ENCODE measurements around the gene FUOM. TPM values are rescaled to one million over a fixed set of nuclear protein-coding genes. Genes with fewer than 3 reads are reported as not detected.

The FUOM gene
- total and polyA plus RNA-seq, 2 experiments from 2014 or later = 30.8 to 33.9 TPM

DNA sequence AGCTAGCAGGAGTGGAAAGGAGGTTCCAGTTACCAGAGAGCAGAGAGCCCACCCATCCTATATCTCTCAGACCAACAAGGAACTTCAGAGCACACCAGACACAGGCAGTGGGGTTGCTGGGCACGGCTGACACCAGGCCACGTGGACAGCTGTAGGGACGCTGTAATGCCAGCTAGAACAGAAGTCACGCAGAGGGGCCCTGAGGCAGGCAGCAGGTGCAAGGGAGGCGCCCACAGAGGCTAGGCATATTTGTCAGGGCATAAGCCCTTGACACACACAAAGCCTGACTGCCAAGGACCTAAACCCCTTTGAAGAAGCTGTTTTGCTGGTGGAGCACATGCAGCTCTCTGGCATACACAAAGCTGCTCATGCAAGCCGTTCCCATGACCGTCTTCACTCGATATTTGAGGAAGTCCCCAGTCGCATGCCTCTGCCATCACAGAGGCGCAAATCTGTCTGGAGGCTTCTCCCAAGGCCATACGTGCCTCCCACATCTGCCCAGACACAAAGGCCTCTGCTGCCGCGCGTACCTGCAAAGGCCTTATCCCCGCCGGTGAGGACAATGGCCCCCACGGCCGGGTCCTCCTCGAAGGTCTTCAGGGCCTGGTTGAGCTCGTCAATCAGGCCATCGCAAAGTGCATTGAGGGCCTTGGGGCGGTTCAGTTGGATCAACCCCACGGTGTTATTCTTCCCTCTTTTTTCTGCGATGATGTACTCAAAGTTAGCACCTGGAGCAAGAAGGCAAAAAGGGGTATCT is 12.4 kb upstream of the FUOM start:
- ATAC-seq (no peak), DNase-seq (ENCODE audit: low spot score) (no peak)
- H3K9me2 ChIP-seq (ENCODE audit: insufficient read depth) = no peaks in the 10 kb centered on the region
- no peak overlapping the region for H3K27ac ChIP-seq (ENCODE audit: low read depth)
- H3K27me3 Mint-ChIP-seq (ENCODE audit: insufficient read depth, low read depth, poor library complexity) = peaks cover 11% of the 10 kb centered on the region
- no peaks in the 10 kb centered on the region for H3K79me2 ChIP-seq (replicated peaks; ENCODE audit: insufficient read depth)
- H3K4me1 ChIP-seq (ENCODE audit: insufficient read depth) = no peaks in the 10 kb centered on the region
- H3K4me3 Mint-ChIP-seq = no peak overlapping the region
- H3K9me3 Mint-ChIP-seq = no peaks in the 10 kb centered on the region
- no peak overlapping the region for H2AFZ ChIP-seq
- H3K27me3 ChIP-seq (ENCODE audit: insufficient read depth) = peaks cover 16% of the 10 kb centered on the region
- TF ChIP-seq EZH2 (IDR thresholded peaks at IDR 0.05; ENCODE audit: low read depth, unreplicated experiment) (no peak), JUNB (IDR thresholded peaks at IDR 0.05; ENCODE audit: unreplicated experiment) (no peak), CREB1 (CRISPR knock-in tag; IDR thresholded peaks at IDR 0.05; ENCODE audit: low read depth) (no peak), STAT1 (IDR thresholded peaks at IDR 0.05; ENCODE audit: unreplicated experiment) (no peak), EZH2phosphoT487 (IDR thresholded peaks at IDR 0.05; ENCODE audit: unreplicated experiment) (no peak), ZNF114 (CRISPR knock-in tag; IDR thresholded peaks at IDR 0.05) (no peak), ZNF331 (CRISPR knock-in tag; IDR thresholded peaks at IDR 0.05; ENCODE audit: low read depth) (no peak), POLR2AphosphoS5 (IDR thresholded peaks at IDR 0.05; ENCODE audit: low read depth) (no peak)
- TF ChIP-seq, protein P1, sequence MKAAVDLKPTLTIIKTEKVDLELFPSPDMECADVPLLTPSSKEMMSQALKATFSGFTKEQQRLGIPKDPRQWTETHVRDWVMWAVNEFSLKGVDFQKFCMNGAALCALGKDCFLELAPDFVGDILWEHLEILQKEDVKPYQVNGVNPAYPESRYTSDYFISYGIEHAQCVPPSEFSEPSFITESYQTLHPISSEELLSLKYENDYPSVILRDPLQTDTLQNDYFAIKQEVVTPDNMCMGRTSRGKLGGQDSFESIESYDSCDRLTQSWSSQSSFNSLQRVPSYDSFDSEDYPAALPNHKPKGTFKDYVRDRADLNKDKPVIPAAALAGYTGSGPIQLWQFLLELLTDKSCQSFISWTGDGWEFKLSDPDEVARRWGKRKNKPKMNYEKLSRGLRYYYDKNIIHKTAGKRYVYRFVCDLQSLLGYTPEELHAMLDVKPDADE (IDR thresholded peaks at IDR 0.05) = no peak
- TF ChIP-seq, protein P2, sequence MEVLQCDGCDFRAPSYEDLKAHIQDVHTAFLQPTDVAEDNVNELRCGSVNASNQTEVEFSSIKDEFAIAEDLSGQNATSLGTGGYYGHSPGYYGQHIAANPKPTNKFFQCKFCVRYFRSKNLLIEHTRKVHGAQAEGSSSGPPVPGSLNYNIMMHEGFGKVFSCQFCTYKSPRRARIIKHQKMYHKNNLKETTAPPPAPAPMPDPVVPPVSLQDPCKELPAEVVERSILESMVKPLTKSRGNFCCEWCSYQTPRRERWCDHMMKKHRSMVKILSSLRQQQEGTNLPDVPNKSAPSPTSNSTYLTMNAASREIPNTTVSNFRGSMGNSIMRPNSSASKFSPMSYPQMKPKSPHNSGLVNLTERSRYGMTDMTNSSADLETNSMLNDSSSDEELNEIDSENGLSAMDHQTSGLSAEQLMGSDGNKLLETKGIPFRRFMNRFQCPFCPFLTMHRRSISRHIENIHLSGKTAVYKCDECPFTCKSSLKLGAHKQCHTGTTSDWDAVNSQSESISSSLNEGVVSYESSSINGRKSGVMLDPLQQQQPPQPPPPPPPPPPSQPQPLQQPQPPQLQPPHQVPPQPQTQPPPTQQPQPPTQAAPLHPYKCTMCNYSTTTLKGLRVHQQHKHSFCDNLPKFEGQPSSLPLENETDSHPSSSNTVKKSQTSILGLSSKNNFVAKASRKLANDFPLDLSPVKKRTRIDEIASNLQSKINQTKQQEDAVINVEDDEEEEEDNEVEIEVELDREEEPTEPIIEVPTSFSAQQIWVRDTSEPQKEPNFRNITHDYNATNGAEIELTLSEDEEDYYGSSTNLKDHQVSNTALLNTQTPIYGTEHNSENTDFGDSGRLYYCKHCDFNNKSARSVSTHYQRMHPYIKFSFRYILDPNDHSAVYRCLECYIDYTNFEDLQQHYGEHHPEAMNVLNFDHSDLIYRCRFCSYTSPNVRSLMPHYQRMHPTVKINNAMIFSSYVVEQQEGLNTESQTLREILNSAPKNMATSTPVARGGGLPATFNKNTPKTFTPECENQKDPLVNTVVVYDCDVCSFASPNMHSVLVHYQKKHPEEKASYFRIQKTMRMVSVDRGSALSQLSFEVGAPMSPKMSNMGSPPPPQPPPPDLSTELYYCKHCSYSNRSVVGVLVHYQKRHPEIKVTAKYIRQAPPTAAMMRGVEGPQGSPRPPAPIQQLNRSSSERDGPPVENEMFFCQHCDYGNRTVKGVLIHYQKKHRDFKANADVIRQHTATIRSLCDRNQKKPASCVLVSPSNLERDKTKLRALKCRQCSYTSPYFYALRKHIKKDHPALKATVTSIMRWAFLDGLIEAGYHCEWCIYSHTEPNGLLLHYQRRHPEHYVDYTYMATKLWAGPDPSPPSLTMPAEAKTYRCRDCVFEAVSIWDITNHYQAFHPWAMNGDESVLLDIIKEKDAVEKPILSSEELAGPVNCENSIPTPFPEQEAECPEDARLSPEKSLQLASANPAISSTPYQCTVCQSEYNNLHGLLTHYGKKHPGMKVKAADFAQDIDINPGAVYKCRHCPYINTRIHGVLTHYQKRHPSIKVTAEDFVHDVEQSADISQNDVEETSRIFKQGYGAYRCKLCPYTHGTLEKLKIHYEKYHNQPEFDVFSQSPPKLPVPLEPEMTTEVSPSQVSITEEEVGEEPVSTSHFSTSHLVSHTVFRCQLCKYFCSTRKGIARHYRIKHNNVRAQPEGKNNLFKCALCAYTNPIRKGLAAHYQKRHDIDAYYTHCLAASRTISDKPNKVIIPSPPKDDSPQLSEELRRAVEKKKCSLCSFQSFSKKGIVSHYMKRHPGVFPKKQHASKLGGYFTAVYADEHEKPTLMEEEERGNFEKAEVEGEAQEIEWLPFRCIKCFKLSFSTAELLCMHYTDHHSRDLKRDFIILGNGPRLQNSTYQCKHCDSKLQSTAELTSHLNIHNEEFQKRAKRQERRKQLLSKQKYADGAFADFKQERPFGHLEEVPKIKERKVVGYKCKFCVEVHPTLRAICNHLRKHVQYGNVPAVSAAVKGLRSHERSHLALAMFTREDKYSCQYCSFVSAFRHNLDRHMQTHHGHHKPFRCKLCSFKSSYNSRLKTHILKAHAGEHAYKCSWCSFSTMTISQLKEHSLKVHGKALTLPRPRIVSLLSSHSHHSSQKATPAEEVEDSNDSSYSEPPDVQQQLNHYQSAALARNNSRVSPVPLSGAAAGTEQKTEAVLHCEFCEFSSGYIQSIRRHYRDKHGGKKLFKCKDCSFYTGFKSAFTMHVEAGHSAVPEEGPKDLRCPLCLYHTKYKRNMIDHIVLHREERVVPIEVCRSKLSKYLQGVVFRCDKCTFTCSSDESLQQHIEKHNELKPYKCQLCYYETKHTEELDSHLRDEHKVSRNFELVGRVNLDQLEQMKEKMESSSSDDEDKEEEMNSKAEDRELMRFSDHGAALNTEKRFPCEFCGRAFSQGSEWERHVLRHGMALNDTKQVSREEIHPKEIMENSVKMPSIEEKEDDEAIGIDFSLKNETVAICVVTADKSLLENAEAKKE (CRISPR knock-in tag; IDR thresholded peaks at IDR 0.05) = no peak
- TF ChIP-seq, protein P3, sequence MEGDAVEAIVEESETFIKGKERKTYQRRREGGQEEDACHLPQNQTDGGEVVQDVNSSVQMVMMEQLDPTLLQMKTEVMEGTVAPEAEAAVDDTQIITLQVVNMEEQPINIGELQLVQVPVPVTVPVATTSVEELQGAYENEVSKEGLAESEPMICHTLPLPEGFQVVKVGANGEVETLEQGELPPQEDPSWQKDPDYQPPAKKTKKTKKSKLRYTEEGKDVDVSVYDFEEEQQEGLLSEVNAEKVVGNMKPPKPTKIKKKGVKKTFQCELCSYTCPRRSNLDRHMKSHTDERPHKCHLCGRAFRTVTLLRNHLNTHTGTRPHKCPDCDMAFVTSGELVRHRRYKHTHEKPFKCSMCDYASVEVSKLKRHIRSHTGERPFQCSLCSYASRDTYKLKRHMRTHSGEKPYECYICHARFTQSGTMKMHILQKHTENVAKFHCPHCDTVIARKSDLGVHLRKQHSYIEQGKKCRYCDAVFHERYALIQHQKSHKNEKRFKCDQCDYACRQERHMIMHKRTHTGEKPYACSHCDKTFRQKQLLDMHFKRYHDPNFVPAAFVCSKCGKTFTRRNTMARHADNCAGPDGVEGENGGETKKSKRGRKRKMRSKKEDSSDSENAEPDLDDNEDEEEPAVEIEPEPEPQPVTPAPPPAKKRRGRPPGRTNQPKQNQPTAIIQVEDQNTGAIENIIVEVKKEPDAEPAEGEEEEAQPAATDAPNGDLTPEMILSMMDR (conservative IDR thresholded peaks at IDR 0.05; ENCODE audit: low read depth in 2 of 2) = no peak
- H3K4me1 Mint-ChIP-seq = peaks cover 5% of the 10 kb centered on the region
- H3K36me3 Mint-ChIP-seq (ENCODE audit: low read depth) = peaks cover 44% of the 10 kb centered on the region
- H3K36me3 ChIP-seq (ENCODE audit: insufficient read depth) = no peaks in the 10 kb centered on the region
- H4K20me1 ChIP-seq (replicated peaks; ENCODE audit: insufficient read depth) = peaks cover 4% of the 10 kb centered on the region; the same call in 1 of the 2 replicates
- no peak overlapping the region for H3K4me2 ChIP-seq
- no peak overlapping the region for H3K4me3 ChIP-seq
- H3K27ac Mint-ChIP-seq = no peak overlapping the region
- 0 out of 2 replicates have a peak, but pooled peaks cover 3% of the 10 kb centered on the region for H3F3A ChIP-seq (replicated peaks; ENCODE audit: low read depth)

All from GM23338 (cell line).